Immature natural killer cell (primary cell): ENCODE data around the gene FTCDNL1. TPM values are rescaled to one million over a fixed set of nuclear protein-coding genes. Genes with fewer than 3 reads are reported as not detected.

ENCODE experiments used
- DNase-seq, 3 donors: peaks; one replicate each; pipeline ENCODE4 v3.0.0; 2022; ENCODE audit warnings: mixed read lengths in 1 of 3
- H3K27ac Mint-ChIP-seq, 6 donors: one replicate each; pipeline ENCODE4 v1.8.0; 2020; ENCODE audit warnings: mixed read lengths in 6 of 6, mild to moderate bottlenecking in 5 of 6, inconsistent platforms in 4 of 6, moderate library complexity in 3 of 6
- H3K27me3 Mint-ChIP-seq, 3 donors: one replicate each; pipeline ENCODE4 v1.8.0; 2020 to 2021; ENCODE audit warnings: low read depth in 3 of 3, mild to moderate bottlenecking in 3 of 3, mixed read lengths in 3 of 3, moderate library complexity in 3 of 3, inconsistent platforms in 1 of 3
- H3K36me3 Mint-ChIP-seq, 3 donors: one replicate each; pipeline ENCODE4 v1.8.0; 2020; ENCODE audit warnings: mixed read lengths in 3 of 3, inconsistent platforms in 2 of 3, mild to moderate bottlenecking in 2 of 3
- H3K4me1 Mint-ChIP-seq, 2 donors: one replicate each; pipeline ENCODE4 v1.8.0; 2020; ENCODE audit warnings: inconsistent platforms in 2 of 2, mild to moderate bottlenecking in 2 of 2, mixed read lengths in 2 of 2, moderate library complexity in 1 of 2
- H3K4me3 Mint-ChIP-seq, 5 donors: one replicate each; pipeline ENCODE4 v1.8.0; 2020; ENCODE audit warnings: mild to moderate bottlenecking in 5 of 5, mixed read lengths in 5 of 5, inconsistent platforms in 3 of 5, moderate library complexity in 3 of 5
- H3K9me3 Mint-ChIP-seq, 6 donors: one replicate each; pipeline ENCODE4 v1.8.0; 2020; ENCODE audit warnings: mild to moderate bottlenecking in 6 of 6, mixed read lengths in 6 of 6, inconsistent platforms in 4 of 6, moderate library complexity in 3 of 6
- polyA plus RNA-seq, 3 donors: library from polyadenylated mRNA; unstranded; fragments of 300-500 nt; fragmentation: Illumina TruSeq; gene quantifications; one replicate each; pipeline ENCODE4 v1.2.3, GENCODE V29; 2021

FTCDNL1 gene
- polyA plus RNA-seq, 3 donors from 2014 or later: 1.1 to 2.8 TPM; not detected in 1

- DNase-seq: no peak
- Mint-ChIP-seq H3K4me1 (no peaks in the 10 kb centered on the region), H3K27me3 (peaks cover 0 to 2% (median 0%) of the 10 kb centered on the region in 3 donors), H3K9me3 (no peaks in the 10 kb centered on the region), H3K4me3 (no peak overlapping the region), H3K36me3 (no peaks in the 10 kb centered on the region), H3K27ac (no peak overlapping the region)
These were observed 21.4 kb downstream of the FTCDNL1 start for GRCh38 chr2:199829628-199830027.

- Mint-ChIP-seq H3K4me3 (no peak overlapping the region), H3K4me1 (no peaks in the 10 kb centered on the region), H3K27me3 (peaks cover 0 to 2% (median 0%) of the 10 kb centered on the region in 3 donors), H3K9me3 (no peaks in the 10 kb centered on the region), H3K36me3 (no peaks in the 10 kb centered on the region), H3K27ac (no peak overlapping the region)
- no peak for DNase-seq
These were observed 31.2 kb downstream of the FTCDNL1 start for GRCh38 chr2:199819746-199820145.

- Mint-ChIP-seq H3K4me1 (no peaks in the 10 kb centered on the region), H3K9me3 (no peaks in the 10 kb centered on the region), H3K4me3 (no peak overlapping the region), H3K36me3 (no peaks in the 10 kb centered on the region), H3K27ac (no peak overlapping the region), H3K27me3 (peaks cover 0 to under 1% (median 0%) of the 10 kb centered on the region in 3 donors)
- no peak for DNase-seq
These were observed 32.2 kb downstream of the FTCDNL1 start for GRCh38 chr2:199818754-199819153.

- Mint-ChIP-seq H3K36me3 (no peaks in the 10 kb centered on the region), H3K4me3 (no peak overlapping the region), H3K27me3 (no peaks in the 10 kb centered on the region), H3K4me1 (no peaks in the 10 kb centered on the region), H3K27ac (no peak overlapping the region), H3K9me3 (no peaks in the 10 kb centered on the region)
- DNase-seq: no peak
These were observed 33.0 kb downstream of the FTCDNL1 start for GRCh38 chr2:199818026-199818425.

- H3K27me3 Mint-ChIP-seq: no peaks in the 10 kb centered on the region
- DNase-seq: no peak
- no peak overlapping the region for H3K4me3 Mint-ChIP-seq
- no peak overlapping the region for H3K27ac Mint-ChIP-seq
- no peaks in the 10 kb centered on the region for H3K9me3 Mint-ChIP-seq
- H3K4me1 Mint-ChIP-seq: no peaks in the 10 kb centered on the region
- no peaks in the 10 kb centered on the region for H3K36me3 Mint-ChIP-seq
These were observed 36.2 kb downstream of the FTCDNL1 start for GRCh38 chr2:199814817-199815211.

- Mint-ChIP-seq H3K36me3 (no peaks in the 10 kb centered on the region), H3K27me3 (no peaks in the 10 kb centered on the region), H3K9me3 (no peaks in the 10 kb centered on the region), H3K4me1 (no peaks in the 10 kb centered on the region), H3K27ac (no peak overlapping the region), H3K4me3 (no peak overlapping the region)
- DNase-seq: no peak
These were observed 36.7 kb downstream of the FTCDNL1 start for GRCh38 chr2:199814101-199814816.

- Mint-ChIP-seq H3K27ac (no peak overlapping the region), H3K4me3 (no peak overlapping the region), H3K36me3 (no peaks in the 10 kb centered on the region), H3K4me1 (no peaks in the 10 kb centered on the region), H3K27me3 (peaks cover 0 to 2% (median 0%) of the 10 kb centered on the region in 3 donors), H3K9me3 (no peaks in the 10 kb centered on the region)
- no peak for DNase-seq
These were observed 38.5 kb downstream of the FTCDNL1 start for GRCh38 chr2:199812493-199812892.

- no peak overlapping the region for H3K27ac Mint-ChIP-seq
- no peaks in the 10 kb centered on the region for H3K9me3 Mint-ChIP-seq
- DNase-seq: no peak
- H3K4me1 Mint-ChIP-seq: no peaks in the 10 kb centered on the region
- no peaks in the 10 kb centered on the region for H3K36me3 Mint-ChIP-seq
- peaks cover 0 to 2% (median 0%) of the 10 kb centered on the region in 3 donors for H3K27me3 Mint-ChIP-seq
- no peak overlapping the region for H3K4me3 Mint-ChIP-seq
These were observed 39.6 kb downstream of the FTCDNL1 start for GRCh38 chr2:199811346-199811745.

- Mint-ChIP-seq H3K4me3 (no peak overlapping the region), H3K4me1 (no peaks in the 10 kb centered on the region), H3K27ac (no peak overlapping the region), H3K36me3 (no peaks in the 10 kb centered on the region), H3K9me3 (no peaks in the 10 kb centered on the region), H3K27me3 (peaks cover 0 to 2% (median 0%) of the 10 kb centered on the region in 3 donors)
- DNase-seq: no peak
These were observed 40.4 kb downstream of the FTCDNL1 start for GRCh38 chr2:199810422-199811171.

GRCh38 chr2:199807966-199808365 is 43.0 kb downstream of the FTCDNL1 start:
- no peak overlapping the region for H3K4me3 Mint-ChIP-seq
- no peaks in the 10 kb centered on the region for H3K36me3 Mint-ChIP-seq
- H3K27me3 Mint-ChIP-seq: peaks cover 0 to 2% (median 2%) of the 10 kb centered on the region in 3 donors
- no peaks in the 10 kb centered on the region for H3K4me1 Mint-ChIP-seq
- no peaks in the 10 kb centered on the region for H3K9me3 Mint-ChIP-seq
- H3K27ac Mint-ChIP-seq: no peak overlapping the region
- no peak for DNase-seq

- no peaks in the 10 kb centered on the region for H3K4me1 Mint-ChIP-seq
- H3K36me3 Mint-ChIP-seq: no peaks in the 10 kb centered on the region
- no peak for DNase-seq
- no peaks in the 10 kb centered on the region for H3K9me3 Mint-ChIP-seq
- H3K27ac Mint-ChIP-seq: no peak overlapping the region
- no peak overlapping the region for H3K4me3 Mint-ChIP-seq
- H3K27me3 Mint-ChIP-seq: peaks cover 0 to 2% (median 2%) of the 10 kb centered on the region in 3 donors
These were observed 44.8 kb downstream of the FTCDNL1 start for GRCh38 chr2:199806179-199806578.

- no peak overlapping the region for H3K27ac Mint-ChIP-seq
- H3K4me3 Mint-ChIP-seq: no peak overlapping the region
- DNase-seq: no peak
- no peaks in the 10 kb centered on the region for H3K4me1 Mint-ChIP-seq
- H3K9me3 Mint-ChIP-seq: no peaks in the 10 kb centered on the region
- no peaks in the 10 kb centered on the region for H3K36me3 Mint-ChIP-seq
- H3K27me3 Mint-ChIP-seq: peaks cover 0 to 5% (median 2%) of the 10 kb centered on the region in 3 donors
These were observed 46.2 kb downstream of the FTCDNL1 start for GRCh38 chr2:199804831-199805230.

GRCh38 chr2:199798831-199799580 is 52.0 kb downstream of the FTCDNL1 start:
- Mint-ChIP-seq H3K36me3 (no peaks in the 10 kb centered on the region), H3K4me1 (no peaks in the 10 kb centered on the region), H3K27ac (no peak overlapping the region), H3K4me3 (no peak overlapping the region), H3K9me3 (no peaks in the 10 kb centered on the region), H3K27me3 (peaks cover 0 to 6% (median 0%) of the 10 kb centered on the region in 3 donors)
- no peak for DNase-seq
